HG03432 (cell line): ENCODE results near the gene EYA4.

ENCODE experiments used
- ATAC-seq: cut with Tn5 transposase; IDR thresholded peaks from one replicate; pipeline ENCODE4 v1.9.1; 2021; ENCODE audit warnings: mild to moderate bottlenecking, moderate library complexity; ENCODE audit not compliant: unreplicated experiment

EYA4 gene

GRCh38 chr6:133504158-133504557 is 263.0 kb downstream of the EYA4 start:
- ATAC-seq, result no peak

GRCh38 chr6:133504761-133505160 is 263.6 kb downstream of the EYA4 start:
- no peak for ATAC-seq

GRCh38 chr6:133505681-133506080 is 264.5 kb downstream of the EYA4 start:
- no peak for ATAC-seq

GRCh38 chr6:133512410-133513016 is 271.4 kb downstream of the EYA4 start:
- no peak for ATAC-seq

GRCh38 chr6:133523816-133524215 is 282.7 kb downstream of the EYA4 start:
- no peak for ATAC-seq

- ATAC-seq, result no peak
Observed at GRCh38 chr6:133526436-133526835, 285.3 kb downstream of the EYA4 start.

GRCh38 chr6:133528566-133528965 is 287.4 kb downstream of the EYA4 start:
- ATAC-seq, result no peak

GRCh38 chr6:133532908-133533307 is 291.8 kb downstream of the EYA4 start:
- ATAC-seq, result no peak

- no peak for ATAC-seq
Observed at GRCh38 chr6:133539502-133540259, 298.5 kb downstream of the EYA4 start.

GRCh38 chr6:133540361-133540760 is 299.2 kb downstream of the EYA4 start:
- no peak for ATAC-seq

- ATAC-seq, result no peak
Observed at GRCh38 chr6:133541040-133541439, 299.9 kb downstream of the EYA4 start.

GRCh38 chr6:133542056-133542821 is 301.1 kb downstream of the EYA4 start:
- no peak for ATAC-seq

- ATAC-seq, result no peak
Observed at GRCh38 chr6:133544419-133544818, 303.3 kb downstream of the EYA4 start.

GRCh38 chr6:133546098-133546497 is 304.9 kb downstream of the EYA4 start:
- ATAC-seq, result no peak

GRCh38 chr6:133547136-133547535 is 306.0 kb downstream of the EYA4 start:
- ATAC-seq, result no peak

- no peak for ATAC-seq
Observed at GRCh38 chr6:133548423-133549159, 307.4 kb downstream of the EYA4 start.

- ATAC-seq, result no peak
Observed at GRCh38 chr6:133549371-133549801, 308.2 kb downstream of the EYA4 start.

- ATAC-seq, result no peak
Observed at GRCh38 chr6:133550026-133550425, 308.9 kb downstream of the EYA4 start.

- no peak for ATAC-seq
Observed at GRCh38 chr6:133551436-133551835, 310.3 kb downstream of the EYA4 start.

GRCh38 chr6:133551847-133552341 is 310.7 kb downstream of the EYA4 start:
- no peak for ATAC-seq

- peak; percentile 83 for ATAC-seq
Observed at GRCh38 chr6:133553652-133554051, 312.5 kb downstream of the EYA4 start.
